ENCODE results near the gene PSMD5. TPM values are rescaled to one million over a fixed set of nuclear protein-coding genes. Genes with fewer than 3 reads are reported as not detected.
"Not testable (repeated sequence)": the region's sequence is repeated elsewhere in the genome, so short reads cannot be mapped to it uniquely, and the experiment has no call there.

PSMD5 gene
- total RNA-seq, 1 donor from 2014 or later: 31.0 TPM

GRCh38 chr9:120818595-120818994 is 24.1 kb downstream of the PSMD5 start:
- FAIRE-seq: no peak
- no peak for DNase-seq (ENCODE audit: low spot score in 2 of 2)

- no peak for FAIRE-seq
- DNase-seq (ENCODE audit: low spot score in 2 of 2): no peak
These were observed 27.6 kb downstream of the PSMD5 start for GRCh38 chr9:120815075-120815474.

GRCh38 chr9:120808931-120809330 is 33.8 kb downstream of the PSMD5 start:
- FAIRE-seq (no peak), DNase-seq (ENCODE audit: low spot score in 2 of 2) (no peak)

- FAIRE-seq: no peak
- no peak for DNase-seq (ENCODE audit: low spot score in 2 of 2)
These were observed 34.9 kb downstream of the PSMD5 start for GRCh38 chr9:120807607-120808379.

- DNase-seq (ENCODE audit: low spot score in 2 of 2); FAIRE-seq: not testable (repeated sequence)
These were observed 37.8 kb downstream of the PSMD5 start for GRCh38 chr9:120804784-120805363.

GRCh38 chr9:120801441-120801840 is 41.3 kb downstream of the PSMD5 start:
- FAIRE-seq: no peak

GRCh38 chr9:120792898-120793765 is 49.6 kb downstream of the PSMD5 start, which contains the start of gene FBXW2:
FBXW2 (minus strand) TSS chr9:120793416; CDS start chr9:120788258, 5,158 bp downstream.
- FAIRE-seq (no peak), DNase-seq (ENCODE audit: low spot score in 2 of 2) (peak; percentile 88 to 91)

More at GRCh38 chr9:120801441-120801840, 41.3 kb downstream of the PSMD5 start:
- no peak for DNase-seq (ENCODE audit: low spot score in 2 of 2)

- FAIRE-seq: no peak
- no peak for DNase-seq (ENCODE audit: low spot score in 2 of 2)
These were observed 51.6 kb downstream of the PSMD5 start for GRCh38 chr9:120791161-120791560.

GRCh38 chr9:120787933-120788332 is 54.8 kb downstream of the PSMD5 start:
- DNase-seq (ENCODE audit: low spot score in 2 of 2) (no peak), FAIRE-seq (no peak)

GRCh38 chr9:120783602-120784047 is 59.1 kb downstream of the PSMD5 start:
- DNase-seq (ENCODE audit: low spot score in 2 of 2) (no peak), FAIRE-seq (no peak)

GRCh38 chr9:120781236-120781635 is 61.5 kb downstream of the PSMD5 start:
- DNase-seq (ENCODE audit: low spot score in 2 of 2): no peak
- FAIRE-seq: no peak

- FAIRE-seq (no peak), DNase-seq (ENCODE audit: low spot score in 2 of 2) (no peak)
These were observed 62.4 kb downstream of the PSMD5 start for GRCh38 chr9:120780367-120780766.

- FAIRE-seq (no peak), DNase-seq (ENCODE audit: low spot score in 2 of 2) (no peak)
These were observed 63.5 kb downstream of the PSMD5 start for GRCh38 chr9:120779227-120779626.

- DNase-seq (ENCODE audit: low spot score in 2 of 2) (no peak), FAIRE-seq (no peak)
These were observed 64.0 kb downstream of the PSMD5 start for GRCh38 chr9:120778758-120779157.

GRCh38 chr9:120777229-120777628 is 65.5 kb downstream of the PSMD5 start:
- DNase-seq (ENCODE audit: low spot score in 2 of 2) (no peak), FAIRE-seq (no peak)

GRCh38 chr9:120776788-120777187 is 65.9 kb downstream of the PSMD5 start:
- DNase-seq (ENCODE audit: low spot score in 2 of 2): no peak
- no peak for FAIRE-seq

- no peak for FAIRE-seq
- DNase-seq (ENCODE audit: low spot score in 2 of 2): no peak
These were observed 66.9 kb downstream of the PSMD5 start for GRCh38 chr9:120775859-120776258.

GRCh38 chr9:120774719-120775118 is 68.0 kb downstream of the PSMD5 start:
- DNase-seq (ENCODE audit: low spot score in 2 of 2) (no peak), FAIRE-seq (no peak)

GRCh38 chr9:120773256-120773655 is 69.5 kb downstream of the PSMD5 start:
- FAIRE-seq: no peak

GRCh38 chr9:120770931-120771330 is 71.8 kb downstream of the PSMD5 start:
- DNase-seq (ENCODE audit: low spot score in 2 of 2): no peak
- FAIRE-seq: no peak

More at GRCh38 chr9:120773256-120773655, 69.5 kb downstream of the PSMD5 start:
- no peak for DNase-seq (ENCODE audit: low spot score in 2 of 2)

- no peak for DNase-seq (ENCODE audit: low spot score in 2 of 2)
- FAIRE-seq: no peak
These were observed 73.8 kb downstream of the PSMD5 start for GRCh38 chr9:120768886-120769285.
